ENCODE measurements around the gene GCA.

GCA gene

DNA sequence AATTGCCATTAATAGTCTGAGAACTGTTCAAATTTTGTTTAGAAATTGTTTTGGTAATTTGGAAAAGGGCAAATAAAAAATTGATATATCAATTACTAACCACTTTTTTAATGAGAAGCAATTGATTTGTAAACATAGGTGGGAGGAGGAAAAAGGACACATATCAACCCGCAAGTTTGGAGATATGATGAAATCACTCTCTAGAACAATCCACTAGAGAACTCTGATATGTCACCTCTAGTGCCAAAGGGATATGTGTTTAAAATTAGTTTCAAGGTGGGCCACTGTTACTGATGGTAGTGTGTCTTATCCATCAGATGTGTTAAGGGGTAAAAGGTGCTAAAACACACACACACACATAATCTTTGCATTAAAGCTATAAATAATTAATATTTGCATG is 42.1 kb upstream of the GCA start:
- no peak overlapping the region for H3K27ac ChIP-seq
- TF ChIP-seq CTCF (IDR thresholded peaks at IDR 0.05) (no peak), ZFX (IDR thresholded peaks at IDR 0.05; ENCODE audit: borderline replicate concordance) (no peak)

- TF ChIP-seq ZFX (IDR thresholded peaks at IDR 0.05; ENCODE audit: borderline replicate concordance) = no peak
- TF ChIP-seq CTCF (IDR thresholded peaks at IDR 0.05) = no peak
- H3K27ac ChIP-seq = no peak overlapping the region
Measured at GRCh38 chr2:162305901-162306300, 38.0 kb upstream of the GCA start.

DNA sequence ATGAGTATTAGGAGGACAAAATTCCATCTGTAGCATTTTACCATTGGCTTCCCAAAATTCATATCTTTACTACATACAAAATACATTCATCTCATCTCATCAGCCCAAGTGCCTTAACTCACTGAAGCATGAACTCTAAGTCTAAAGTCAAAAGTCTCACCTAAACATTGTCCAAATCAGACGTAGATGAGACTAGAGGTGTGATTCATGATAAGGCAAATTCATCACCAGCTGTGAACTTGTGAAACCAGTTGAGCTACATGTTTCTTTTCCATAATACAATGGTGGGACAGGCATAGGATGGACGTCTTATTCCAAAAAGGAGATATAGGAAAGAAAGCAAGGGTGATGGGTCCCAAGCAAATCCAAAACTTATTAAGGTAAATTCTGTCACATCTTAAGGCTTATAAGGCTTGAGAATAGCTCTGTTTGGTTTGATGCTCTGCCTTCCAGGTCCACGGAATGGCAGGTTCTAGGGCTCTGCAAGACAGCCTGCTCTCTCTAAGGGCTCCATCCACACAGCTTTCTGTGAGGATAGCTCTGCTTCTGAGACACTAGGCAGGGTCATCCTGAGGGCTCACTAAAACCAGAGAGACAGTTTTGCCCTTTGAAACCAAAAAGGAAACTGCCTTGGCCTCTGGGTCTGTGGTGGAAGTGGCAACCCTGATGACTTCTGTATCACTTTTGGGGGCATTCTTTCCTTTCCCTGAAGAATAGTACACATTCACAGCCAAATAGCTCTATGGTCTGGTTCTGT is 35.0 kb upstream of the GCA start:
- H3K27ac ChIP-seq = no peak overlapping the region
- TF ChIP-seq CTCF (IDR thresholded peaks at IDR 0.05) = no peak

DNA sequence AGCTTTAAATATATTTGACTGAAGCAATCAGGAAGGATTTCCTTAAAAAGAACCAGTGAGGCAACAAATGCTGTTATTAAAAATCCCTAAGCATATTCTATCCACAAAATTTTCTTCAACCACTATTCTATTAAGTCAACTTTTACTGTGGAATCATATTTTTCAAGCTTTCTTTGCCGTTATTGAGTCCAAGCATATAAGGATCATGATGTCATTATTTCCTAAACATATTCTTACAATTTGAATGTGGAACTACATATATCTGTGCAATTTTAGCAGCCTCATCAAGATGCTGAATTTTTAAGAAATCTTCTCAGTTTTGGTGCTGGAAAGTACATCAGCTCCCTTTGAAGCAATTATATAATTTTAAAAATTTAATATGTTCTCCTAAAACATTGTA is 31.1 kb upstream of the GCA start:
- H3K27ac ChIP-seq = no peak overlapping the region
- TF ChIP-seq CTCF (IDR thresholded peaks at IDR 0.05) (no peak), ZFX (IDR thresholded peaks at IDR 0.05; ENCODE audit: borderline replicate concordance) (no peak)

DNA sequence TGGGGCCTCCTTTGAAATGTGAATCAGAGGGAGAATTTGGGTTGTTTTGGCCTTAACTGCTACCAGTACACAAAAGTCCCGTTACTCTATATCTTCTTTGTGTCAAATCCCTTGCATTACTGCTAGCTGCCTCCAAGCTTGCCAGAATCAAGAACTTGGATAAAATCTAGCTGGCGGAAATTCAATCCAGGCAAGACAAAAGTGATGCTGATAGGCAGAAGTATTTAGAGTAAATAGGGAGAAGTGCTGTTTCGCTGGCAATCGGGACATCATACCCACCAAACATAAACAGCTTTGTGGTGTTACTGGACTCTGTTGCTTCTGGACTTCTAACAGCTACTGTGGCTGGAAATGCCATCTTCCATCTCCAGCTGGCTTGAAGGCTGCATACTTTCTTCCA is 28.0 kb upstream of the GCA start:
- TF ChIP-seq ZFX (IDR thresholded peaks at IDR 0.05; ENCODE audit: borderline replicate concordance) (no peak), CTCF (IDR thresholded peaks at IDR 0.05) (no peak)
- H3K27ac ChIP-seq = no peak overlapping the region

DNA sequence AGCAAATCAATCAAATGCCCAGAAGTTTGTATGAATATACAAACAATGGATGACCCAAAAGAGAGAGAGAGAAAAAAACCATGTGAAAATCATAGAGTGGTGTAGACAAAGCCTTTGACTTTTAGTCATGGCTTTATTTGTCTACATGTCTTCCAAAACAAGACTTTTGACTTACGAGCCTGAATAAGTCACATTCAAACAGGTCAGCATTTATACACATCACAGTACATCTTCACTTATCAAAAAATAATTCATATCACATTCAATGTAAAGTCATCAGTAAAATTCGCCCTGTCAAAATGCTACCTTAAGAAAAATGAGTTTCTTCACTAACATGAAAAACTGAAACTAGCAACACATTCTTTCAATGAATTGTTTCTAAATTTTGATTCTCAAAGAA is 27.3 kb upstream of the GCA start:
- TF ChIP-seq ZFX (IDR thresholded peaks at IDR 0.05; ENCODE audit: borderline replicate concordance) (no peak), CTCF (IDR thresholded peaks at IDR 0.05) (no peak)
- H3K27ac ChIP-seq = no peak overlapping the region

DNA sequence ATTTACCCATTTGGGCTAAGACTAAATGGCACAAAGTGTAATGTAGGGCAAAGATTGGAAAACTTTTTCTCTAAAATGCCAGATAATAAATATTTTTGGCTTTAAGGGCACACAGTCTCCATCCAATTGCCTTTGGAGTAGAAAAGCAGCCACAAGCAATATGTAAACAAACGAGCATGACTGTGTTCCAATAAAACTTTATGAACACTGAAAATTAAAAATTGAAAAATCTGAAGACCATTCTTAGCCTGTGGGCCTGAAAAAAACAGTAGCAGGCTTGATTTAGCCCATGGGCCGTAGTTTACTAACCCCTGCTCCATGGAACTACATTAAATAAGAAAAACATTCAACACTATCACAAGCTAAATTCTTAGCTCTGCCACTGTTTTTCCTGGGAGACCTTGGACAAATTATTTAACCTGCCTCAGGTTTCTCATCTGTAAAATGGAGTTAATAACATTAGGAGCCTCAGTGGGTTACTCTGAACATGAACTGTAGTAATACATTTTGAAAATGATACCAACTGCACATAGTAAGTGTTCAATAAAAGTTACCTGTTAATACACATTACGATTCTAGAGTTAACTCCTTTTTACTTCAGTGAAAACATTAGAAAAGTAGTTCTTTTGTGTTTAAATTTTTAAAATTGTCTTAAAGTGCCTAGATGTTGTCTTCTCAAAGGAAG is 26.7 kb upstream of the GCA start:
- H3K27ac ChIP-seq = no peak overlapping the region
- no peak for TF ChIP-seq ZFX (IDR thresholded peaks at IDR 0.05; ENCODE audit: borderline replicate concordance)
- no peak for TF ChIP-seq CTCF (IDR thresholded peaks at IDR 0.05)
